AG09309 (cell line): ENCODE measurements around the gene HELZ.

Experiments used
- DNase-seq: peaks from one replicate; pipeline ENCODE4 v3.0.0-alpha.2; 2010; ENCODE audit warnings: low read depth
- H3K4me3 ChIP-seq: 2 replicates; pipeline ENCODE4 v1.5.1; 2011; ENCODE audit warnings: mild to moderate bottlenecking, low read depth, low read length, moderate library complexity; ENCODE audit not compliant: control insufficient read depth
- CTCF ChIP-seq: IDR thresholded peaks from 2 replicates; pipeline ENCODE4 v1.5.1; 2011; ENCODE audit warnings: mild to moderate bottlenecking, low read depth, low read length, inconsistent platforms; ENCODE audit not compliant: insufficient read depth, control insufficient read depth; ENCODE audit errors: missing control alignments

HELZ gene

GRCh38 chr17:67113486-67113885 lies 131.5 kb downstream of the HELZ start:
- DNase-seq = no peak
- TF ChIP-seq CTCF = no peak

DNA sequence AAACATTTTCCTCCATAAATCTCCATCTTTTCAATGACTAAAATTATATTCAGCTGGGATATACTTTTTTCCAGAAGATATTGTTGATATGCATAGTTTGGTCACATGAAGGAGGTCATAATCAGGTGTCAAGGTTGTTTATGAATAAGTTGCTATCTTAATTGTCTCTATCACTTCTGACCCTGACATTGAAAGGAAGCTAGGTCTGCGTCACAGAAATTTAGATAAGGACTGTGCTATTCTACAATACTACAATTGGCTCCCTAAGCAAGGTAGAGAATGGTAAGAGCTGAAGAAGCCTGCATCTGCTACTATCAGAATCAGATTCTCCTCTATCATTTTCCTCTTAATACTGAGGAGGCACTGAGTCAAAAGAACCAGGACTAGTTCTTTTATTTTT lies 133.2 kb downstream of the HELZ start:
- DNase-seq = no peak
- H3K4me3 ChIP-seq = no peak overlapping the region
- TF ChIP-seq CTCF = no peak

More at GRCh38 chr17:67113486-67113885, 131.5 kb downstream of the HELZ start:
- no peak overlapping the region for H3K4me3 ChIP-seq

DNA sequence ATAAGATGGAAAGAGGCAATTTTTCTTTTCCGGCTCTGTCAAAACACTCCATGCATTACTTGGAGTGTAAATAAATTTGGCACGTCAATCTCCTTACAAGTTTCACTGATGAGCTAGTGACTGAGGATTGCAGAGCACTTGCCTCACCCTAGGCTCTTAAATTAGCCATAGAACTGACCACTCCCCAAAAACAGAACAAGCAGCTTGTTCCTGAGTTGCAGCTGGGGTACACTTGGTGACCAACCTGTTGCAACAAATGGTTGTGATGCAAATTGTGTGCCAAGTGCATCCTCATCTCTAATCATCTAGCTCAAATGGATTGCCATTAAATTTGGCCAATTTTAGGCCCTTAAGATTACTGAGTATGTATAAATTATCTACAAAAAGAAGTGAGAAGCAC lies 133.7 kb downstream of the HELZ start:
- H3K4me3 ChIP-seq = no peak overlapping the region
- TF ChIP-seq CTCF = no peak
- DNase-seq = no peak

DNA sequence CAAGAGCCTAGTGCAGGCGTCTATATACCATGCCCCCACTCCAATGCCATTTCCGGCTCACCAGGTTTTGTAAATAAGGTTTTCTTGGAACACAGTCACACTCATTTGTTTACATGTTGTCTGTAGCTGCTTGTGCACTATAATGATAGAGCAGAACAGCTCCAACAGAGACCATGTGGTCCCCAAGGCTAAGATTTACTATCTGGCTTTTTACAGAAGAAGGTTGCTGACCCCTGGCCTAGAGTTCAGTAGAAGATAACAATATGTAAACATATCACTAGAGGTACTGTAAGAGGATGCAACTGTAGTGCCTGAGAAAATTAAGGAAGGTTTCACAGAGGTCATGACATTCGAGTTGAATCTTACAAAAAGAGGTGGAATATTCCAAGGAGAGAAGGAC lies 134.4 kb downstream of the HELZ start:
- TF ChIP-seq CTCF = no peak
- DNase-seq = no peak

GRCh38 chr17:67109111-67109510 lies 135.9 kb downstream of the HELZ start:
- no peak for DNase-seq
- TF ChIP-seq CTCF = no peak
- no peak overlapping the region for H3K4me3 ChIP-seq

More for the DNA sequence above, 134.4 kb downstream of the HELZ start:
- no peak overlapping the region for H3K4me3 ChIP-seq

GRCh38 chr17:67107811-67108775 lies 136.9 kb downstream of the HELZ start:
- no peak overlapping the region for H3K4me3 ChIP-seq
- DNase-seq = no peak
- TF ChIP-seq CTCF = no peak

DNA sequence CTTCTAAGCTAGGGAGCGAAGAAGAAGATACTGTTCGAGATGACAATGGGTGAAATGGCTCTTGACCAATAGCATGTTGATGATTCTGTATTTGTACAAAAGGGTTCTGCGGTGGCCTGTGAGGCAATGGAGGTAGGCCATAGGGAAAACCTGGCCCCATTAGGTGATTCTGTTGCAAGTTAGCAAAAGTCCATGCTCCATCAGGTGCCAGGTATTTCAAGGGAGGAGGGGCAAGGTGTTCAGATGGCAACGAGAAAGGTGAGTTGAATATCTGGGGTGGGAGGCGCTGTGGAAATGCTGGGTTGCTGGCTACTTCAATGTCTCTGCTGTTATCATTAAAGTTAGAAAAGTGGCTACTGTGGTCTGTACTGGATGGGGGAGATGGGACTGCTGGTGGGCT lies 137.8 kb downstream of the HELZ start:
- DNase-seq = no peak
- H3K4me3 ChIP-seq = no peak overlapping the region
- no peak for TF ChIP-seq CTCF
